HG03460 (cell line): ENCODE data around the gene GM2A.
"Not testable (repeated sequence)": the region's sequence is repeated elsewhere in the genome, so short reads cannot be mapped to it uniquely, and the experiment has no call there.

Experiments used
- ATAC-seq: cut with Tn5 transposase; IDR thresholded peaks from one replicate; pipeline ENCODE4 v1.9.1; 2021; ENCODE audit not compliant: unreplicated experiment

The GM2A gene

GRCh38 chr5:151284392-151284967 is 31.5 kb downstream of the GM2A start:
- ATAC-seq, result no peak

- ATAC-seq, result no peak
Observed at GRCh38 chr5:151285683-151286082, 32.7 kb downstream of the GM2A start.

- ATAC-seq, result no peak
Observed at GRCh38 chr5:151286246-151286645, 33.3 kb downstream of the GM2A start.

- no peak for ATAC-seq
Observed at GRCh38 chr5:151288180-151288579, 35.2 kb downstream of the GM2A start.

GRCh38 chr5:151293624-151294023 is 40.6 kb downstream of the GM2A start:
- no peak for ATAC-seq

- no peak for ATAC-seq
Observed at GRCh38 chr5:151295138-151295537, 42.2 kb downstream of the GM2A start.

GRCh38 chr5:151295791-151296477 is 42.9 kb downstream of the GM2A start:
- ATAC-seq, result no peak

DNA sequence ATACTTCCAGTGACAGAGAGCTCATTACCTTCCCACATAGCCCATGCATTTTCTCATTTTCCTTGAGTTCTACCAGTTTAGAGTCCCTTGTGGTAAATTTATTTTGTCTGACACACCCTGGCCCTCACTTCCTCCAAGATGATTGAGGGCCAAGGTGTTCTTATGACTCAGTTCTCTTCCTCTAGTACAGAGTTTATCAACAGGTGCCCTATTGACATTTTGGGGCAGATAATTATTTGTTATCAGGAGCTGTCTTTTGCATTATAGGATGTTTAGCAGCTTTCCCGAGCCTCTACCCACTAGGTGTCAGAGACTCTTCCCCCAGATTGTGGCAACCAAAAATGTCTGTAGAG is 43.5 kb downstream of the GM2A start:
- no peak for ATAC-seq

DNA sequence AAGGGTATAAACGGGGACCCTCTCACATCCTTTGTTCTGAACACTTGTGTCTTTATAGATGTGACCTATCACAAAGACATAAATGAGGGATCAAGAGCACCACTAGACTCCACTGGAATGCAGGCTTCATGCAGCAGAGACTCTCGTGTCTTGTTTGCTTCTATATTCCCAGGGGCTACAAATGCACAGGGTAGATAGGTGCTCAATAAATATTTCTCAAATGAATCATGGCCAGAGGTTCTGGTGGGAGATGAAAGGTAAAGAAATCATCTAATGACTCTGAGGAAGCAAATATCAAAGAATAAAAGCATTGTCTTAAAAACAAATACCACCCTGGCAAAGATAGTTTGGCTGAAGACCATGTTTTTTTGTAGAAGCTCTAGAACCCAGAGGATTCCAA is 44.0 kb downstream of the GM2A start:
- no peak for ATAC-seq

DNA sequence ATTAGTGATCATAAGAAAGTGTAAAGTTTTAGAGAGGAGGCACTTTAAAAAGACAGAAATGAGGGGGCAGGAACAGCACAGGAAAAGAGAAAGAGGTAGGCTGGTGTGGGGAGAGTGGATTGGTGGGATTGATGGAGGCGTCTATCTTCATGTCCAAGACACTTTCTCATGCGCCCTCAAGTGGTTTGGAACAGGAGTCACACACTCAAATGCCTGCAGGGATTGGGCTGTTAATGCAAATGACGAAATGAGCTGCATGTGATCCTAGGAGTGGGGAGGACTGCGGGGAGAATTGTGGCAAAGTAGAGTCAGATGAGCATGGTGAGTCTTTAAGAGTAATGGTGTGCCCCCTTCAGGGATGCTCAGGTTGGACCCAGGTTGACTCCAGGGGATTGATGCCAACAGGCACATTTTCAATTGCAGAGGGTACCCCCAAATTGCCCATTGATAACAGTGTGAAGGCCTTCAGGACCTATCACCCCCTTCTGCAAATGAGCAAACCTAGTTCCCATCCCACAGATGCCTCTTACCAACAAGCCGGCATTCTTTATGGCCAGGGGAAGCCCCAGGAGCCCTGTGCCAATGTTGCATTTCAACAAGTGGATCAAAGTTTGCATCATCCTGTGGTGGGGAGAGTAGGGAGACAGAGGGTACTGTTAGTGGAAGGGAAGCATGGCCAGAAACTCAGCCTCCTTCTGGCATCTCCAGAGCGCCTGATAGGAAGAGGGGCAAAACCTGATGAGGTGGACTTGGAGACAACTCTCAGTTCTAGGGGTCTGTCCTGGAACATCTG is 45.3 kb downstream of the GM2A start:
- no peak for ATAC-seq

GRCh38 chr5:151303666-151304065 is 50.7 kb downstream of the GM2A start, which contains the start of gene SLC36A3:
Gene SLC36A3 (minus strand): TSS chr5:151303766. CDS start chr5:151303354, 412 bp downstream.
- no peak for ATAC-seq

DNA sequence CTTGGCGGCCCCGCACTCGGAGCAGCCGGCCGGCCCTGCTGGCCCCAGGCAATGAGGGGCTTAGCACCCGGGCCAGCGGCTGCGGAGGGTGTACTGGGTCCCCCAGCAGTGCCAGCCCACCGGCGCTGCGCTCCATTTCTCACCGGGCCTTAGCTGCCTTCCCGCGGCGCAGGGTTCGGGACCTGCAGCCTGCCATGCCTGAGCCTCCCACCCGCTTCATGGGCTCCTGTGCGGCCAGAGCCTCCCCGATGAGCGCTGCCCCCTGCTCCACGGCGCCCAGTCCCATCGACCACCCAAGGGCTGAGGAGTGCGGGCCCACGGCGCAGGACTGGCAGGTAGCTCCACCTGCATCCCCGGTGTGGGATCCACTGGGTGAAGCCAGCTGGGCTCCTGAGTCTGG is 56.3 kb downstream of the GM2A start:
- not testable (repeated sequence) for ATAC-seq

DNA sequence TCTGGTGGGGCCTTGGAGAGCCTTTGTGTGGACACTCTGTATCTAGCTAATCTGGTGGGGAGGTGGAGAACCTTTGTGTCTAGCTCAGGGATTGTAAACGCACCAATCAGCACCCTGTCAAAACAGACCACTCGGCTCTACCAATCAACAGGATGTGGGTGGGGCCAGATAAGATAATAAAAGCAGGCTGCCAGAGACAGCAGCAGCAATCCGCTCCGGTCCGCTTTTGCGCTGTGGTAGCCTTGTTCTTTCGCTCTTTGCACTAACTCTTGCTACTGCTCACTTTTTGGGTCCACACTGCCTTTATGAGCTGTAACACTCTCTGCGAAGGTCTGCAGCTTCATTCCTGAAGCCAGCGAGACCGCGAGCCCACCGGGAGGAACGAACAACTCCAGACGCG is 56.8 kb downstream of the GM2A start:
- ATAC-seq, result not testable (repeated sequence)

GRCh38 chr5:151310932-151311331 is 57.9 kb downstream of the GM2A start:
- ATAC-seq, result no peak

GRCh38 chr5:151312756-151313324 is 59.9 kb downstream of the GM2A start:
- no peak for ATAC-seq

DNA sequence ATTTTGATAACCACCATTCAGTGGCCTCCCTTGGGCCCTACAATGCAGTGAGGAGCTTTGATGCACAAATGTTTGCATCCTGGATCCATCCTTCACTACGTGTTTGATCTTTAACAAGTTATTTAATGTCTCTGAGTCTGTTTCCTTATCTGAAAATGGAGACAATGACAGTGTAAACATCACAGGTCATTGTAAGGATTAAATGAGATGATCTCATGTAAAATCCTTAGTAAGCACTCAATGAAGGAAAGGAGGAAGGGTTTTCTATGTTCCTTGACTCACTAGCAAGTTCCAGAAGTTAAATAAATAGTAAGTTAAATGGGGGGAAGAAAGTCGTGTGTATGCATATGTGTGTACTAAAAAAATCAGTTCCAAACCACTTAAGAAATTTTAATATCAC is 60.4 kb downstream of the GM2A start:
- ATAC-seq, result no peak

DNA sequence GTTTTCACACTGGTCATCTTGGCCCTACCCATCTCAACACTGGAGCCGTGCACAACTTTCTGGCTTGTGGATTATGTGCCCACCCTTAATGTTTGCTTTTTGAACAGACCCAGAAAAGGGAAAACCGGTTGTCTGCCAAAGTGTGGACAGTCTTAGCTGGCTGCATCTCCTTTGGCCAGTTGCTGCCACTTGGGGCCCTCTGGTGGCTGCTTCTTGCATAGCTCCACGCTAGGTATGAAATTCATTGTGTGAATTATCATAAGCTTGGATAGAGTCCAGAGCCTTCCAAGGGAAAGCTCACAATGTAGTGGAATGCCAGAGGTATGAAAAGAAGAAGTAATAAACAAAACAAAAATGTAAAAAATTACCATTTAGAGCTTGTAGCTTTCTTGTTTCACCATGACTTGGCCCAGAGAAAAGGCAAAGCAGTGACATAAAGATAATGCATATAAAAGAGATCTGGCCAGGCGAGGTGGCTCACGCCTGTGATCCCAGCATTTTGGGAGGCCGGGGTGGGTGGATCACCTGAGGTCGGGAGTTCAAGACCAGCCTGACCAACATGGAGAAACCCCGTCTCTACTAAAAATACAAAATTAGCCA is 63.1 kb downstream of the GM2A start:
- ATAC-seq, result peak; percentile 89

GRCh38 chr5:151317871-151318270 is 64.9 kb downstream of the GM2A start:
- ATAC-seq, result no peak

- peak; percentile 73 for ATAC-seq
Observed at GRCh38 chr5:151318850-151319732, 66.1 kb downstream of the GM2A start.
